ENCODE data around the gene MFSD1.

Gene MFSD1

GRCh38 chr3:158808697-158809096 is 6.8 kb downstream of the MFSD1 start:
- DNase-seq (ENCODE audit: extremely low spot score, insufficient read length, low read depth) (no peak), FAIRE-seq (no peak)

GRCh38 chr3:158809642-158810041 is 7.8 kb downstream of the MFSD1 start:
- DNase-seq (ENCODE audit: extremely low spot score, insufficient read length, low read depth): no peak
- FAIRE-seq: no peak

GRCh38 chr3:158810823-158811724 is 9.2 kb downstream of the MFSD1 start:
- no peak for DNase-seq (ENCODE audit: extremely low spot score, insufficient read length, low read depth)
- no peak for FAIRE-seq

GRCh38 chr3:158819282-158819681 is 17.4 kb downstream of the MFSD1 start:
- FAIRE-seq (no peak), DNase-seq (ENCODE audit: extremely low spot score, insufficient read length, low read depth) (no peak)

GRCh38 chr3:158820521-158820920 is 18.7 kb downstream of the MFSD1 start:
- DNase-seq (ENCODE audit: extremely low spot score, insufficient read length, low read depth) (no peak), FAIRE-seq (no peak)

GRCh38 chr3:158821847-158822246 is 20.0 kb downstream of the MFSD1 start:
- no peak for FAIRE-seq
- DNase-seq (ENCODE audit: extremely low spot score, insufficient read length, low read depth): no peak

- DNase-seq (ENCODE audit: extremely low spot score, insufficient read length, low read depth) (no peak), FAIRE-seq (no peak)
These were observed 21.6 kb downstream of the MFSD1 start for GRCh38 chr3:158823426-158823825.

GRCh38 chr3:158827773-158828172 is 25.9 kb downstream of the MFSD1 start:
- DNase-seq (ENCODE audit: extremely low spot score, insufficient read length, low read depth): no peak
- FAIRE-seq: no peak

- DNase-seq (ENCODE audit: extremely low spot score, insufficient read length, low read depth) (no peak), FAIRE-seq (no peak)
These were observed 28.5 kb downstream of the MFSD1 start for GRCh38 chr3:158830391-158830790.

GRCh38 chr3:158831861-158832260 is 30.0 kb downstream of the MFSD1 start:
- DNase-seq (ENCODE audit: extremely low spot score, insufficient read length, low read depth): no peak
- FAIRE-seq: no peak

- FAIRE-seq: no peak
- no peak for DNase-seq (ENCODE audit: extremely low spot score, insufficient read length, low read depth)
These were observed 33.8 kb downstream of the MFSD1 start for GRCh38 chr3:158835631-158836030.

GRCh38 chr3:158836312-158836711 is 34.5 kb downstream of the MFSD1 start:
- DNase-seq (ENCODE audit: extremely low spot score, insufficient read length, low read depth): no peak
- no peak for FAIRE-seq

GRCh38 chr3:158837240-158837639 is 35.4 kb downstream of the MFSD1 start:
- DNase-seq (ENCODE audit: extremely low spot score, insufficient read length, low read depth): no peak
- FAIRE-seq: no peak

GRCh38 chr3:158839966-158840365 is 38.1 kb downstream of the MFSD1 start:
- no peak for DNase-seq (ENCODE audit: extremely low spot score, insufficient read length, low read depth)
- FAIRE-seq: no peak

- FAIRE-seq (no peak), DNase-seq (ENCODE audit: extremely low spot score, insufficient read length, low read depth) (no peak)
These were observed 39.5 kb downstream of the MFSD1 start for GRCh38 chr3:158841387-158841786.

GRCh38 chr3:158842976-158843375 is 41.1 kb downstream of the MFSD1 start:
- FAIRE-seq (no peak), DNase-seq (ENCODE audit: extremely low spot score, insufficient read length, low read depth) (no peak)

- DNase-seq (ENCODE audit: extremely low spot score, insufficient read length, low read depth) (peak; percentile 32), FAIRE-seq (peak; percentile 74)
These were observed 44.0 kb downstream of the MFSD1 start for GRCh38 chr3:158845765-158846350.

GRCh38 chr3:158846803-158847451 is 45.1 kb downstream of the MFSD1 start:
- FAIRE-seq: peak; percentile 55
- no peak for DNase-seq (ENCODE audit: extremely low spot score, insufficient read length, low read depth)

- DNase-seq (ENCODE audit: extremely low spot score, insufficient read length, low read depth) (no peak), FAIRE-seq (no peak)
These were observed 45.6 kb downstream of the MFSD1 start for GRCh38 chr3:158847452-158847821.

GRCh38 chr3:158847885-158848284 is 46.0 kb downstream of the MFSD1 start:
- DNase-seq (ENCODE audit: extremely low spot score, insufficient read length, low read depth): no peak
- FAIRE-seq: no peak

- no peak for FAIRE-seq
- DNase-seq (ENCODE audit: extremely low spot score, insufficient read length, low read depth): no peak
These were observed 47.9 kb downstream of the MFSD1 start for GRCh38 chr3:158849757-158850156.

All from GM18507 (cell line).